ENCODE data around the gene CLDN11.

The CLDN11 gene

GRCh38 chr3:170426240-170426797, 7.7 kb downstream of the CLDN11 start:
- no peak for DNase-seq (ENCODE audit: low read depth)

DNA sequence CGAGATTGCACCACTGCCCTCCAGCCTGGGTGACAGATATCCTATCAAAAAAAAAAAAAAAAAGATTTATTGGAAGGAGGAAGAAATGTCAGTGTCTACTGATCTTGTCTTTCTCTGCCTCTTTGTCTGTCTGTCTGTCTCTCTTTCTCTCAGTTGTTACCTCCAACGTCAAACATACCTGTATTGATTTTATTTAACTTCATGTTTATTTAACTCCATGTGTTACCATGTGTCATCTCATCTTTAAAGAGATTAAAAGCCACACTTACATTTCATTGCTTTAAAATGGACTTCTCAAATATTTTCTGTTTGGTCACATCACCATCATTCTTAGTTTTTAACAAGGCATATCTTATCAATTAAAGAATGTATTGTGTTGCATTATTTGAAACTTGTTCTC, 9.4 kb downstream of the CLDN11 start:
- no peak for DNase-seq (ENCODE audit: low read depth)

DNA sequence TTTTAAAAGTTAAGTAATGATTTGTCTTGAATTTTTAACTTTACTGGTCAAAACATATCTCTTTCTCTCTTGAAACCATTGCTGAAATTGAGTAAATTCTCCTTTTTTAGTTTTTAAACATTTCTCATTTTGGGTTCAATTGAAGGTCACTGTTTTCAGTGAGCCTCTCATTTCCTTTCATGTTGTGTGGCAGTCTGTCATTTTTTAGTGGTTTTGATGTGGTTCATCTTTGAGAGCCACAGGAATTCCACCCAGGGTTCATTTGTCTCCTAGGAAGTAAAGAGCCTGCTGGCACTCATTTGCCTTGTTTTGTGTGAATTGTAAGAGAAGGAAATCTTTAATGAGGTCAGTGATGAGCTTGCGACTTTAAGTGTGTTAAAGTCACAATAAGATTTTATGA, 10.4 kb downstream of the CLDN11 start:
- no peak for DNase-seq (ENCODE audit: low read depth)

- DNase-seq (ENCODE audit: low read depth) = no peak
Measured at GRCh38 chr3:170431054-170431453, 12.4 kb downstream of the CLDN11 start.

GRCh38 chr3:170432416-170432815, 13.7 kb downstream of the CLDN11 start:
- DNase-seq (ENCODE audit: low read depth) = no peak

DNA sequence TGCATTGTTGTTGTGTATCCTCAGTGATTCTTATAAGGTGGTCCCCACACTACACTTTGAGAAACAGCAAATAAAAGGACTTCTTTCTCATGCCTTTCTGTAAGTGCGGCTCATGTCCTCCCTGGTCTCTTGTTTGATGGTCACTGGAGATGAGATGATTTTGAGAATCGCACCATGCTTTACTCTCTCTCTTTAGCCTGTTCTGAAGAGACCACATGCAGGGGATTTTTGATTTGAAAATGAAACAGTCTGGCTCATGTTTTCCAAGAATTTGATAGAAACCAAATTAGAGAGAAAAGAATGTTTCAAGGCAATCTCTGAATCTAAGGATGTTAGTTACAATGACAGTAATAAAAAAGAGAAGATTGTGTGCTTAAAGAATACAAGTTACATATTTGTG, 18.0 kb downstream of the CLDN11 start:
- no peak for DNase-seq (ENCODE audit: low read depth)

DNA sequence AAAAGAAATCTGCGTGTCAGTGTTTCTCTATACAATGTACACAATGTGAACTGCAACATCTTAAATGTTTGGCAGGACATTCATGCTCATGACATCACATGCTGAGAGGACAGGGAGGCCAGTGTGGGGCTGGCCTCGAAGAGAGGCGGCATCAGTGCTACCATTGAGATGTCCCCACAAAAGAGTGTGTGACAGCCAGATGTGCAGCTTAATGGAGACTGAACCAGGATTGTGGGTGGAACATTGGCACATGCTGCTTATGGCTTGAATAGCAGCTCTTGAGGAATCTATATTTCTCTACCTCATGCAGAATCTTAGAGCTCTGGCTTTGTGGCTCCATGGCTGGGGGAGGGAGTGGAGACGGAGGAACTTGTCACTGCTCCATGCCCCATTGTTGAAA, 18.5 kb downstream of the CLDN11 start:
- no peak for DNase-seq (ENCODE audit: low read depth)

DNA sequence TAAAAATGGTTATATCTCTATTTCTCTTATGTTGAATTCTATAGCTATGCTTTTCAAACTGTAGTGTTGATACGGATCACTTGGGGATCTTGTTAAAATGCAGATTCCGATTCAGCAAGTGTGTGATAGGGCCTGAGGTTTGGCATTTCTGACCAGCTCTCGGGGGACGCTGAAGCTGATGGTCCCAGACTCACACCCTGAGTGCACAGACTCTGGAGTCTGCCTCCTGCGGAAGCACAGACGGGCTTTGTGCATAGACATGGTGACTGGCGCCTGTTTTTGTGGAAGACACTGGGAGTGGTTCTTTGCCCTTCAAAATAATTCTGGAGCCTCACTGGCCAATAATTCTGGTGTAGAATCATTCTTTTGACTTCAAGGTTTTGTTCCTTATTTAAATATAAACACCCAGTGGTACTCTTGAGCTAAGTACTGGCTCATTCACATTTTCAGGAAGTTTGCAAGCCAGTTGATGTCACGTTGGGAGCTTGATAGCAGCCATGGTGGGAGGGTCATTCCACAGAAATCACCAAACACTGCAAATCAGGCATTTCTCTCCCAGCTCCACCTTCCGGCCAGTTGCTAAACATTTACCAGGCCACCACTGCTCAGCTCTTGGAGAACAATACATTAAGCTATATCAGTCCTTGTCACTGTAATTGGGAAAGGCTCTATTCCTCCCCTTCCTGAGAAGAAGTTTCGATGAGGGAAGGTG, 19.2 kb downstream of the CLDN11 start:
- no peak for DNase-seq (ENCODE audit: low read depth)

DNA sequence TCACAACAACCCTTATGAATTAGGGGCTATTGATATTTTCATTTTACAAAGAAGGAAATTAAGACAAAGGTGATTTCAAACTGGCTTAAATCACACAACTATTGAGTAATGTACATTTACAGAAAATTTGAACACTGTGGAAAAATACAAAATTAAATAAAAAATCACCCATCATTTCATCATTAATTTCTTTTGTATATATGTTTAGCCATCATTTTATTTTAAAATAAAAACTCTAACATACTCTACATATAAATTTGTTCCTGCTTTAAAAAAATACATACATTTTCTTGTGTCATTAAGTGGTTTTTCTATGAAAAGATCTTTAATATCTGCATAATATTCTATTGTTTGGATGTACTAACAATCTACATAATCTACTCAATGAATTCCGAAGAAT, 20.2 kb downstream of the CLDN11 start:
- DNase-seq (ENCODE audit: low read depth) = no peak

DNA sequence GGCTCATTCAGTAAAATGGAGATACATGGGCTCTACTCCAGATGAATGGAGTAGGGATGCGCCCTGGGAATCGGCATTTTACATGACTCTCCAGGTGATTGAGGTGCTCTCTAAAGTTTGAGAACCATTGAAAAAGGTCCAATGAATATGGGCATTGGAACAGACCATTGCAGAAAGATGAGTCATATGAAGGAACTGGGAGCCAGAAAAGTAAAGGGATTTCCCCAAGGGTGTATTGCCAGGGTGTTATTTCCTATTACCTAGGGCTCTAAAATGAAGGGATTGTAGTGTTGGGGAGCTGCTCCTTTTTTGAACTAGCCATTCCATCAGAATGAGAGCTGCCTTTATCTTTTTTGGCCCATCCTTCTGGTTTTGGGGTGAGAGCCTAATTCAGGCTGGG, 21.7 kb downstream of the CLDN11 start:
- DNase-seq (ENCODE audit: low read depth) = no peak

- no peak for DNase-seq (ENCODE audit: low read depth)
Measured at GRCh38 chr3:170441412-170441811, 22.7 kb downstream of the CLDN11 start.

DNA sequence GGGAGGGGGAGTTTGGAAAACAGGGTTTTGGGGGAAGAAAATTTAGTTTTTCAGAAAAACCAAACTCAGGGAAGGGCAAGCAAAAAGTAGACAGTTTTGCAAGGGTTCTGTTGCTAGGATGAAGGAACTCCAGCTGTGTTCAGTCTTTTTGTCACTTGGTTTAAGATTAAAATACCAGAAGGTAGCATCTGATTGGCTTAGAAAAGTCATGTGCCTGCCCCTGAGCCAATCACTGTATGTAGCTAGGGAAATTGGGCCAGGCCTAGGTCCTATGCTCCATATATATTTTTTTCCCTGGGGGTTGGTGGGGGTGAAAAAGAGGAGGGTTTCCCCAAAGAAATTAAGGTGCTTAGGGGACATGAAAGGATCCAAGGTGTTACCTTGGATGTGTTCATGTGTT, 24.3 kb downstream of the CLDN11 start:
- no peak for DNase-seq (ENCODE audit: low read depth)

GRCh38 chr3:170443457-170443856, 24.8 kb downstream of the CLDN11 start:
- DNase-seq (ENCODE audit: low read depth) = no peak

GRCh38 chr3:170448584-170448983, 29.9 kb downstream of the CLDN11 start:
- no peak for DNase-seq (ENCODE audit: low read depth)

- DNase-seq (ENCODE audit: low read depth) = no peak
Measured at GRCh38 chr3:170450039-170450438, 31.4 kb downstream of the CLDN11 start.

DNA sequence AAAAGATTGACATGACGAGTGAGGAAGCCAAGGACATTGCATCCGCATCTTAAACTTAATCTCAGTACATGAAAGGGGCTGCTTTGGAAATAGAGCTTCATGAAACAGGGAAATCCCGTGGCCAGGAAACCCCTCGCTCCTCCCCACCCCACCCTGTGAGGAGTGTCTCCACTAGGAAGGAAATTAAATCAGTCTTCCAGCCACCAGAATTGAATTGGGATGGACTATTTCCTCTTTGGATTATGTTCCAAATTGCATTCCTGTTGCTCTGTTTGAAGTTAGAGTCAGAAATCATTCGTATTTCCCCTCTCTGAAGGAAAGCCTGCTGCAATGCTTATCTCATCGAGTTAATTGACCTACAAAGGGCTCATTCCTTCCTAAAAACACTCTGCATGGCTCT, 35.8 kb downstream of the CLDN11 start:
- no peak for DNase-seq (ENCODE audit: low read depth)

DNA sequence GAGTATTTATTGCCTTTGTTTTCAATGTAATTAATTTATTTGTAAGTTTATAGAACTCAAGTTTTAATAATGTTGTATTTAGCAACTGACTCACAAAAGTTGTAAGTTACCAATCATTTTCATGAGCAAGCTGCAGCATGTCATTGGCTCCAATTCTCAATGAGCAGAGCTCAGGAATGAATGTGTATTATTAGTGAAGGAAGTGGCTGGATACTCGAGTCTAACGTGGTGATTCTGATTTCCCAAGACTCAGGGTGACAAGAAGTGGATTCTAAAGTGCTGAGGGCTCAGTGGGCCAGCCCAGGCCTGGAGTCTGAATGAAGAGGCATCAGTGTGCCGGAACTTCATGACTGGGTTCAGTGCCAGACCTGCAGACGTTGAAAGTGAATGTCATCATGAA, 39.6 kb downstream of the CLDN11 start:
- DNase-seq (ENCODE audit: low read depth) = no peak

GRCh38 chr3:170463011-170463410, 44.3 kb downstream of the CLDN11 start:
- no peak for DNase-seq (ENCODE audit: low read depth)

DNA sequence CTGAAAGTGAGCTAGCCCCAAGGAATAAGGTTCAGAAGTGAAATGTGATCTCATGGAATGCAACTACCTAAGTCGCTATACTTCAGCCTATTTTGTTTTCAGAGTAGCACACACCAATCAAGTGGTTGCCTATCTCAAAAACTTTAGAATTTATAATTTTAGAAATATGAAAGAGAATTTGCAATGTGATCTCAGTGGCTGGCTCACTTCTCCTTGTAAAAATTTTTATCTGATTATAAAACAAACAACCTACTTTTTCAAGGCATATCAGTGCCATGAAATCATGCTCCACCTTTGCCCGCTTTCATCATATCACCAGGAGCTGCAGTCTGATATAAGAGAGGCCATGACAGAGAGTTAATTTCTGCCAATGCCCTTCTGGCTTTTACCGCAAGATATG, 47.3 kb downstream of the CLDN11 start:
- DNase-seq (ENCODE audit: low read depth) = no peak

DNA sequence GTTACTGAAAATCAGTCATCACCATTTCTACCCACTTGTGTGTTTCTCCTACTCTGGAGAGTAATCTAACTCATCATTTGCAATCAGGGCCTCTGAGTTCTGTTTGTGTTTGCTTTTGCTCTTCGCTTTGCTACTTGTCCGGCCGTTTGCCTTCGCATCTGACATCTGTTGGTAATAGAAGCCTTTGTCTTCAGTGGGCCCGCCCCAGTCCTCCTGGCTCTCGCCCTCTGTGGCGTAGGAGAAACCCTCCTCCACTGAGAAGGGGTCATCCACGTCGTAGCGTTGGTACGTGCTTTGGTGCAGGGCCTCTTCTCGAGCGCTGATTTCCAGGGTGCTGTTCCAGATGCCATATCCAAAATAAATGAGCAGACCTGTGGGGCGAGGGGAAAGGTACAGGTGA, 48.3 kb downstream of the CLDN11 start:
- DNase-seq (ENCODE audit: low read depth) = no peak

DNA sequence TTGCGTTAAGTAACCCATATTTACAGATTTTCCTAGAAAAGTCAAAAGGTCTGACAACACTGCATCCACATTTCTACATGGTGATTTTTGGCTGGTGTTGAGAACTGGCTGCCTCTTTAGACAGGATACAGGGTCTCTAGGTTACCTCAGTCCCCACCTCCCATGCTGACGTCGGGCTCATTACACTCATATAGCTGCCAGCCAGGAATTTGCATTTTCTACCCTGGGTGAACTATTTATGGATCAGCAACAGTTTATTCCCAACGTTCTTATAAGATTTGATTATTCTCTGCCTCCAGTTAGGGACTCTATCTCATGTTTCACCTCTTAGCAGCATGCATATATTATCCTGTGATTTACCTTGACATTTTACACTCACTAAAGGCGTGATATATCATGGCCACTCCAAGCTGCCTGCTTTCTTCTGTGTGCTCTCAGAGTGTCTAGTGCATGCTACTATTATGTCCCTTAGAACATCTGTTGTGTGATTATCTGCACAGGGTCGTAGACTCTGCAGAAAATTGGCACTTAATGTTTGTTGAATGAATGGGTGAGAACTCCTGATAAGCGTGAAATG, 49.0 kb downstream of the CLDN11 start:
- no peak for DNase-seq (ENCODE audit: low read depth)

GRCh38 chr3:170469151-170470062, 50.7 kb downstream of the CLDN11 start:
- no peak for DNase-seq (ENCODE audit: low read depth)
